WTC11 (cell line): ENCODE data around the gene APBA3. TPM values are rescaled to one million over a fixed set of nuclear protein-coding genes. Genes with fewer than 3 reads are reported as not detected.

Experiments used
- ATAC-seq: fragments of 200-7000 bp; cut with Tn5 transposase; 2 replicates; pipeline ENCODE4 v1.10.0; 2021; ENCODE audit warnings: mild to moderate bottlenecking, moderate library complexity
- CTCF ChIA-PET: fragments of 300-600 bp; sonication (Branson Sonifier 250); formaldehyde crosslinking; loops from one replicate; lab custom pipeline; 2021; ENCODE audit warnings: antibody characterized with exemption; lab: Charles Lee
- POLR2A ChIA-PET: fragments of 350-600 bp; sonication (Branson Sonifier 250); formaldehyde crosslinking; loops from one replicate; lab custom pipeline; 2021; ENCODE audit warnings: antibody characterized with exemption; lab: Charles Lee
- DNase-seq: peaks from one replicate; pipeline ENCODE4 v3.0.0; 2021; ENCODE audit warnings: low spot score
- H3K27ac Mint-ChIP-seq: 2 replicates; pipeline ENCODE4 v1.8.0; 2021; ENCODE audit warnings: mixed read lengths
- H3K27me3 Mint-ChIP-seq: 2 replicates; pipeline ENCODE4 v1.8.0; 2021; ENCODE audit warnings: low read depth, mild to moderate bottlenecking, moderate library complexity, mixed read lengths
- H3K36me3 Mint-ChIP-seq: 2 replicates; pipeline ENCODE4 v1.8.0; 2021; ENCODE audit warnings: mixed read lengths
- H3K4me1 Mint-ChIP-seq: 2 replicates; pipeline ENCODE4 v1.8.0; 2022; ENCODE audit warnings: mixed read lengths
- H3K4me3 Mint-ChIP-seq: 2 replicates; pipeline ENCODE4 v1.8.0; 2021; ENCODE audit warnings: mild to moderate bottlenecking, moderate library complexity, mixed read lengths
- H3K9me3 Mint-ChIP-seq: 2 replicates; pipeline ENCODE4 v1.8.0; 2021; ENCODE audit warnings: mixed read lengths
- CREB1 ChIP-seq: sonication (generic); formaldehyde crosslinking; IDR thresholded peaks from 2 replicates; pipeline ENCODE4 v1.8.0; 2023; ENCODE audit warnings: mild to moderate bottlenecking, missing genetic modification reagents
- ELF4 ChIP-seq: sonication (generic); formaldehyde crosslinking; IDR thresholded peaks from 2 replicates; pipeline ENCODE4 v1.8.1; 2022; ENCODE audit warnings: low read depth, mild to moderate bottlenecking, moderate library complexity, missing genetic modification reagents
- FOXP1 ChIP-seq: sonication (generic); formaldehyde crosslinking; IDR thresholded peaks from 2 replicates; pipeline ENCODE4 v1.8.0; 2022; ENCODE audit warnings: missing genetic modification reagents, mild to moderate bottlenecking, moderate library complexity, borderline replicate concordance
- HMGA2 ChIP-seq: fragments of 250-450 bp; sonication (Bioruptor Pico); IDR thresholded peaks from 2 replicates; pipeline ENCODE4 v1.4.0; 2021; ENCODE audit warnings: mild to moderate bottlenecking, moderate library complexity
- MYBL2 ChIP-seq: sonication (generic); formaldehyde crosslinking; IDR thresholded peaks from 2 replicates; pipeline ENCODE4 v1.8.1; 2023; ENCODE audit warnings: mild to moderate bottlenecking, moderate library complexity, missing genetic modification reagents
- NFATC4 ChIP-seq: fragments of 250-450 bp; sonication (Bioruptor Pico); IDR thresholded peaks from 2 replicates; pipeline ENCODE4 v1.9.0; 2021; ENCODE audit warnings: mild to moderate bottlenecking
- NFE2L1 ChIP-seq: sonication (generic); formaldehyde crosslinking; IDR thresholded peaks from 2 replicates; pipeline ENCODE4 v1.8.1; 2023; ENCODE audit warnings: missing genetic modification reagents
- OVOL2 ChIP-seq: fragments of 250-450 bp; sonication (Bioruptor Pico); IDR thresholded peaks from 2 replicates; pipeline ENCODE4 v1.9.0; 2021; ENCODE audit warnings: mild to moderate bottlenecking, borderline replicate concordance
- SOX15 ChIP-seq: fragments of 250-450 bp; sonication (Bioruptor Pico); IDR thresholded peaks from 2 replicates; pipeline ENCODE4 v1.9.0; 2021; ENCODE audit warnings: mild to moderate bottlenecking
- TEAD1 ChIP-seq: sonication (generic); formaldehyde crosslinking; IDR thresholded peaks from 2 replicates; pipeline ENCODE4 v1.8.0; 2022; ENCODE audit warnings: mild to moderate bottlenecking, missing genetic modification reagents
- ZNF121 ChIP-seq: sonication (generic); formaldehyde crosslinking; IDR thresholded peaks from 2 replicates; pipeline ENCODE4 v1.8.0; 2023; ENCODE audit warnings: missing genetic modification reagents
- ZNF138 ChIP-seq: sonication (generic); formaldehyde crosslinking; conservative IDR thresholded peaks from 2 replicates; pipeline ENCODE4 v1.8.1; 2022; ENCODE audit warnings: mild to moderate bottlenecking, moderate library complexity, missing genetic modification reagents
- ZNF396 ChIP-seq: fragments of 250-450 bp; sonication (Bioruptor Pico); IDR thresholded peaks from 2 replicates; pipeline ENCODE4 v1.8.0; 2021; ENCODE audit warnings: mild to moderate bottlenecking, moderate library complexity, borderline replicate concordance
- ZNF423 ChIP-seq: fragments of 250-450 bp; sonication (Bioruptor Pico); IDR thresholded peaks from 2 replicates; pipeline ENCODE4 v2.1.2; 2022; ENCODE audit warnings: mild to moderate bottlenecking, moderate library complexity
- total RNA-seq: library from RNA; stranded (reverse); gene quantifications from 3 replicates; pipeline ENCODE4 v1.2.3, GENCODE V29; 2021
- TF ChIP-seq, protein P1 (sequence below): fragments of 250-450 bp; sonication (Bioruptor Pico); IDR thresholded peaks from 2 replicates; pipeline ENCODE4 v2.1.2; 2022; ENCODE audit warnings: mild to moderate bottlenecking, moderate library complexity
- TF ChIP-seq, protein P2 (sequence below): sonication (generic); formaldehyde crosslinking; IDR thresholded peaks from 2 replicates; pipeline ENCODE4 v1.8.1; 2022; ENCODE audit warnings: low read depth, mild to moderate bottlenecking, moderate library complexity, missing genetic modification reagents, borderline replicate concordance
- TF ChIP-seq, protein P3 (sequence below): fragments of 250-450 bp; sonication (Bioruptor Pico); IDR thresholded peaks from 2 replicates; pipeline ENCODE4 v1.9.0; 2021; ENCODE audit warnings: moderate library complexity, mild to moderate bottlenecking, inconsistent platforms, borderline replicate concordance
- TF ChIP-seq, protein P4 (sequence below): sonication (generic); formaldehyde crosslinking; IDR thresholded peaks from 2 replicates; pipeline ENCODE4 v1.8.1; 2022; ENCODE audit warnings: missing genetic modification reagents, borderline replicate concordance
- TF ChIP-seq, protein P5 (sequence below): sonication (generic); formaldehyde crosslinking; IDR thresholded peaks from 2 replicates; pipeline ENCODE4 v1.8.0; 2022; ENCODE audit warnings: mild to moderate bottlenecking, missing genetic modification reagents
- TF ChIP-seq, protein P6 (sequence below): sonication (generic); formaldehyde crosslinking; IDR thresholded peaks from 2 replicates; pipeline ENCODE4 v1.8.0; 2023; ENCODE audit warnings: missing genetic modification reagents
- TF ChIP-seq, protein P7 (sequence below): sonication (generic); formaldehyde crosslinking; IDR thresholded peaks from 2 replicates; pipeline ENCODE4 v1.8.1; 2022; ENCODE audit warnings: mild to moderate bottlenecking, moderate library complexity, missing genetic modification reagents
- TF ChIP-seq, protein P8 (sequence below): fragments of 250-450 bp; sonication (Bioruptor Pico); IDR thresholded peaks from 2 replicates; pipeline ENCODE4 v1.9.0; 2021; ENCODE audit warnings: mild to moderate bottlenecking
- TF ChIP-seq, protein P9 (sequence below): sonication (generic); formaldehyde crosslinking; conservative IDR thresholded peaks from 2 replicates; pipeline ENCODE4 v1.8.1; 2022; ENCODE audit warnings: mild to moderate bottlenecking, missing genetic modification reagents

Gene APBA3
- total RNA-seq, 1 experiment from 2014 or later = 27.5 TPM

DNA sequence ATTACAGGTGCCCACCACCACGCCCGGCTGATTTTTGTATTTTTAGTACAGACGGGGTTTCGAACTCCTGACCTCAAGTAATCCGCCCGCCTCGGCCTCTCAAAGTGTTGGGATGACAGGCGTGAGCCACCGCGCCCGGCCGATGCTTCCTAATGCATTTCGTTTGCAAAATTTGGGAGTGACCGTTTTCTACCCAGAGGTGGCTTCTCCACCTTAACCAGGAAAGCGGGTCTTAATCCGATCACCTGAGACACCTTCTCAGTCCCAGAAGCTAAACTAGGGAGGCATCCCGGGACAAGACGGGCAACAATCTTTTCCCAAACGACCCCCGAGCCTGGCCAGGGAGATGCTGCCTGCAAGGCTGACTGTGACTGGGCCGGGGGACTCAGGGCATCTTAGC, 39.5 kb upstream of the APBA3 start (continued):
- TF ChIP-seq, protein P1, sequence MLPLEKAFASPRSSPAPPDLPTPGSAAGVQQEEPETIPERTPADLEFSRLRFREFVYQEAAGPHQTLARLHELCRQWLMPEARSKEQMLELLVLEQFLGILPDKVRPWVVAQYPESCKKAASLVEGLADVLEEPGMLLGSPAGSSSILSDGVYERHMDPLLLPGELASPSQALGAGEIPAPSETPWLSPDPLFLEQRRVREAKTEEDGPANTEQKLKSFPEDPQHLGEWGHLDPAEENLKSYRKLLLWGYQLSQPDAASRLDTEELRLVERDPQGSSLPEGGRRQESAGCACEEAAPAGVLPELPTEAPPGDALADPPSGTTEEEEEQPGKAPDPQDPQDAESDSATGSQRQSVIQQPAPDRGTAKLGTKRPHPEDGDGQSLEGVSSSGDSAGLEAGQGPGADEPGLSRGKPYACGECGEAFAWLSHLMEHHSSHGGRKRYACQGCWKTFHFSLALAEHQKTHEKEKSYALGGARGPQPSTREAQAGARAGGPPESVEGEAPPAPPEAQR (CRISPR knock-in tag) = no peak
- TF ChIP-seq, protein P2, sequence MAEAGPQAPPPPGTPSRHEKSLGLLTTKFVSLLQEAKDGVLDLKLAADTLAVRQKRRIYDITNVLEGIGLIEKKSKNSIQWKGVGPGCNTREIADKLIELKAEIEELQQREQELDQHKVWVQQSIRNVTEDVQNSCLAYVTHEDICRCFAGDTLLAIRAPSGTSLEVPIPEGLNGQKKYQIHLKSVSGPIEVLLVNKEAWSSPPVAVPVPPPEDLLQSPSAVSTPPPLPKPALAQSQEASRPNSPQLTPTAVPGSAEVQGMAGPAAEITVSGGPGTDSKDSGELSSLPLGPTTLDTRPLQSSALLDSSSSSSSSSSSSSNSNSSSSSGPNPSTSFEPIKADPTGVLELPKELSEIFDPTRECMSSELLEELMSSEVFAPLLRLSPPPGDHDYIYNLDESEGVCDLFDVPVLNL = no peak
- TF ChIP-seq, protein P3, sequence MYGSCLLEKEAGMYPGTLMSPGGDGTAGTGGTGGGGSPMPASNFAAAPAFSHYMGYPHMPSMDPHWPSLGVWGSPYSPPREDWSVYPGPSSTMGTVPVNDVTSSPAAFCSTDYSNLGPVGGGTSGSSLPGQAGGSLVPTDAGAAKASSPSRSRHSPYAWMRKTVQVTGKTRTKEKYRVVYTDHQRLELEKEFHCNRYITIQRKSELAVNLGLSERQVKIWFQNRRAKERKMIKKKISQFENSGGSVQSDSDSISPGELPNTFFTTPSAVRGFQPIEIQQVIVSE (CRISPR knock-in tag) = no peak
- TF ChIP-seq ZNF396 (CRISPR knock-in tag) (no peak), ZNF121 (no peak), TEAD1 (no peak), MYBL2 (no peak), SOX15 (no peak)
- TF ChIP-seq, protein P4, sequence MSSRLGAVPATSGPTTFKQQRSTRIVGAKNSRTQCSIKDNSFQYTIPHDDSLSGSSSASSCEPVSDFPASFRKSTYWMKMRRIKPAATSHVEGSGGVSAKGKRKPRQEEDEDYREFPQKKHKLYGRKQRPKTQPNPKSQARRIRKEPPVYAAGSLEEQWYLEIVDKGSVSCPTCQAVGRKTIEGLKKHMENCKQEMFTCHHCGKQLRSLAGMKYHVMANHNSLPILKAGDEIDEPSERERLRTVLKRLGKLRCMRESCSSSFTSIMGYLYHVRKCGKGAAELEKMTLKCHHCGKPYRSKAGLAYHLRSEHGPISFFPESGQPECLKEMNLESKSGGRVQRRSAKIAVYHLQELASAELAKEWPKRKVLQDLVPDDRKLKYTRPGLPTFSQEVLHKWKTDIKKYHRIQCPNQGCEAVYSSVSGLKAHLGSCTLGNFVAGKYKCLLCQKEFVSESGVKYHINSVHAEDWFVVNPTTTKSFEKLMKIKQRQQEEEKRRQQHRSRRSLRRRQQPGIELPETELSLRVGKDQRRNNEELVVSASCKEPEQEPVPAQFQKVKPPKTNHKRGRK (CRISPR knock-in tag) = no peak
- TF ChIP-seq, protein P5, sequence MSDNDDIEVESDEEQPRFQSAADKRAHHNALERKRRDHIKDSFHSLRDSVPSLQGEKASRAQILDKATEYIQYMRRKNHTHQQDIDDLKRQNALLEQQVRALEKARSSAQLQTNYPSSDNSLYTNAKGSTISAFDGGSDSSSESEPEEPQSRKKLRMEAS (CRISPR knock-in tag) = no peak
- TF ChIP-seq, protein P6, sequence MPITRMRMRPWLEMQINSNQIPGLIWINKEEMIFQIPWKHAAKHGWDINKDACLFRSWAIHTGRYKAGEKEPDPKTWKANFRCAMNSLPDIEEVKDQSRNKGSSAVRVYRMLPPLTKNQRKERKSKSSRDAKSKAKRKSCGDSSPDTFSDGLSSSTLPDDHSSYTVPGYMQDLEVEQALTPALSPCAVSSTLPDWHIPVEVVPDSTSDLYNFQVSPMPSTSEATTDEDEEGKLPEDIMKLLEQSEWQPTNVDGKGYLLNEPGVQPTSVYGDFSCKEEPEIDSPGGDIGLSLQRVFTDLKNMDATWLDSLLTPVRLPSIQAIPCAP (CRISPR knock-in tag) = no peak
- TF ChIP-seq, protein P7, sequence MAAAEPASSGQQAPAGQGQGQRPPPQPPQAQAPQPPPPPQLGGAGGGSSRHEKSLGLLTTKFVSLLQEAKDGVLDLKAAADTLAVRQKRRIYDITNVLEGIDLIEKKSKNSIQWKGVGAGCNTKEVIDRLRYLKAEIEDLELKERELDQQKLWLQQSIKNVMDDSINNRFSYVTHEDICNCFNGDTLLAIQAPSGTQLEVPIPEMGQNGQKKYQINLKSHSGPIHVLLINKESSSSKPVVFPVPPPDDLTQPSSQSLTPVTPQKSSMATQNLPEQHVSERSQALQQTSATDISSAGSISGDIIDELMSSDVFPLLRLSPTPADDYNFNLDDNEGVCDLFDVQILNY = no peak

DNA sequence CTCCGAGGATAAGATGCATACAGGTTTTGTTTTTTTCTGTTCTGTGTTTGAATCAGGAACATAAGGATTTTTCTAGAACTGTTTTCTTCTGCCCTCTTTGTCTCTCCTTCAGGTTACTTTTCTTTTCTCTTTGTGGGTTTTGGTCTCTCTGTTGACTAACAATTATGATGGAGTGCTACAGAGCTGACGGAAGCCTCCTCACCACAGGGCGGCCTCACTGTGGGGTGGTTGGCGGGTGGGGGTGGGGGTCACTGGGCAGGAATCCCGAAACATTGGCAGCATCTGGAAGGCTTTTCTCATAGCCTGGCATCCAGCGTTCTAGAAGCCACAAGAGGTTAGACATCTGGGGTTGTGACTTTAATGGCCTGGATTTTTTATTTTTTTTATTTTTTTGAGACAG, 36.6 kb upstream of the APBA3 start:
- H3K36me3 Mint-ChIP-seq = peaks cover 4% of the 10 kb centered on the region
- H3K27me3 Mint-ChIP-seq = peaks cover 32% of the 10 kb centered on the region
- no peak overlapping the region for H3K4me3 Mint-ChIP-seq
- no peak overlapping the region for H3K27ac Mint-ChIP-seq
- POLR2A ChIA-PET = no interaction called here
- DNase-seq (no peak), ATAC-seq (no peak)
- CTCF ChIA-PET = interaction anchor here (0.8 kb wide), 1 partner anchor 24 kb away, joined by 4 read pairs; no protein-coding TSS in a partner anchor
- peaks cover 10% of the 10 kb centered on the region for H3K9me3 Mint-ChIP-seq
- no peak for TF ChIP-seq ZNF138 (CRISPR knock-in tag)
- TF ChIP-seq CREB1 = no peak
- TF ChIP-seq NFE2L1 (CRISPR knock-in tag) = no peak
- TF ChIP-seq, protein P8, sequence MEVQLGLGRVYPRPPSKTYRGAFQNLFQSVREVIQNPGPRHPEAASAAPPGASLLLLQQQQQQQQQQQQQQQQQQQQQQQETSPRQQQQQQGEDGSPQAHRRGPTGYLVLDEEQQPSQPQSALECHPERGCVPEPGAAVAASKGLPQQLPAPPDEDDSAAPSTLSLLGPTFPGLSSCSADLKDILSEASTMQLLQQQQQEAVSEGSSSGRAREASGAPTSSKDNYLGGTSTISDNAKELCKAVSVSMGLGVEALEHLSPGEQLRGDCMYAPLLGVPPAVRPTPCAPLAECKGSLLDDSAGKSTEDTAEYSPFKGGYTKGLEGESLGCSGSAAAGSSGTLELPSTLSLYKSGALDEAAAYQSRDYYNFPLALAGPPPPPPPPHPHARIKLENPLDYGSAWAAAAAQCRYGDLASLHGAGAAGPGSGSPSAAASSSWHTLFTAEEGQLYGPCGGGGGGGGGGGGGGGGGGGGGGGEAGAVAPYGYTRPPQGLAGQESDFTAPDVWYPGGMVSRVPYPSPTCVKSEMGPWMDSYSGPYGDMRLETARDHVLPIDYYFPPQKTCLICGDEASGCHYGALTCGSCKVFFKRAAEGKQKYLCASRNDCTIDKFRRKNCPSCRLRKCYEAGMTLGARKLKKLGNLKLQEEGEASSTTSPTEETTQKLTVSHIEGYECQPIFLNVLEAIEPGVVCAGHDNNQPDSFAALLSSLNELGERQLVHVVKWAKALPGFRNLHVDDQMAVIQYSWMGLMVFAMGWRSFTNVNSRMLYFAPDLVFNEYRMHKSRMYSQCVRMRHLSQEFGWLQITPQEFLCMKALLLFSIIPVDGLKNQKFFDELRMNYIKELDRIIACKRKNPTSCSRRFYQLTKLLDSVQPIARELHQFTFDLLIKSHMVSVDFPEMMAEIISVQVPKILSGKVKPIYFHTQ (CRISPR knock-in tag) = no peak
- no peak for TF ChIP-seq NFATC4
- no peak for TF ChIP-seq ELF4 (CRISPR knock-in tag)
- TF ChIP-seq FOXP1 (CRISPR knock-in tag) = no peak
- TF ChIP-seq, protein P9, sequence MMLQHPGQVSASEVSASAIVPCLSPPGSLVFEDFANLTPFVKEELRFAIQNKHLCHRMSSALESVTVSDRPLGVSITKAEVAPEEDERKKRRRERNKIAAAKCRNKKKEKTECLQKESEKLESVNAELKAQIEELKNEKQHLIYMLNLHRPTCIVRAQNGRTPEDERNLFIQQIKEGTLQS (CRISPR knock-in tag) = no peak
- TF ChIP-seq HMGA2 (CRISPR knock-in tag) = no peak
- TF ChIP-seq OVOL2 (CRISPR knock-in tag) = no peak
- TF ChIP-seq ZNF423 (CRISPR knock-in tag) = no peak
- TF ChIP-seq, protein P7 = no peak
- 0 out of 2 replicates have a peak, but pooled peaks cover 4% of the 10 kb centered on the region for H3K4me1 Mint-ChIP-seq
